Amniotic stem cell (primary cell): ENCODE results near the gene NKIRAS1.
"Not testable (repeated sequence)": the region's sequence is repeated elsewhere in the genome, so short reads cannot be mapped to it uniquely, and the experiment has no call there.

ENCODE experiments used
- DNase-seq: peaks from one replicate; lab custom pipeline; 2025; lab: John Stamatoyannopoulos, UW

NKIRAS1 gene

DNA sequence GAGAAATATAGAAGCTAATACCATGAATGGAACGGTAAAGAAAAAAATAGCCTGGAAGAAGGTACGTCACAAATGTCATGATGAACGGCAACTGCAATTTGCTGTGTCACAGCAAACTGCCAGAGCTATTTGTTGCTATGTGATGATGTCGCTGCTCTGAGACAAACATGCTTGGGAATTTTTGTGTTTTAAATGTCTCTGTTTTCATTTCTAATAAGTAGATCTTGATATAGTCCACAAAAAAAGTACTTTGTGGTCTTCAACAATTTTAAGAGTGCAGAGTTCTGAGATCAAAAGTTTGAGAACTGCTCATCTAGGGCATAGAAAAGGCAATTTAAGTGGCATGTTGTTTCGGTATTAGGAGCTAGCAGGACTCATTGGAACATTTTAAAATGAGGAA is 24.0 kb upstream of the NKIRAS1 start:
- DNase-seq: no peak

DNA sequence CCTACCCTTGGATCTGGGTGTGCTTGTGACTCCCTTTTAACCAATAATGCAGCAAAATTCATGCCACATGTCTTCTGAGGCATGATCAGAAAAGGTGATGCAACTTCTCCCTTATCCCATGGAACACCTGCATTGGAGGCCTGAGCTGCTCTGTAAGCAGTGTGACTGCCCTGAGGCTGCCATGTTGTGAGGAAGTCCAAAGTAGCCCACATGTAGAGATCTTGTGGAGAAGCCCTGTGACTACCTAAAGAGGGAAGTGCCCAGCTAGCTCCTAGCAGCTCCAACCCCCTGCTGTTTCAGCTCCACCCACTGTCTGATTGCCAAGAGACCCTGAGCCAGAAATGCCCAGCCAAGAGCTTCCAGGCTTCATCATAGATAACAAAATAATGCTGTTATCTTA is 21.9 kb upstream of the NKIRAS1 start:
- no peak for DNase-seq

DNA sequence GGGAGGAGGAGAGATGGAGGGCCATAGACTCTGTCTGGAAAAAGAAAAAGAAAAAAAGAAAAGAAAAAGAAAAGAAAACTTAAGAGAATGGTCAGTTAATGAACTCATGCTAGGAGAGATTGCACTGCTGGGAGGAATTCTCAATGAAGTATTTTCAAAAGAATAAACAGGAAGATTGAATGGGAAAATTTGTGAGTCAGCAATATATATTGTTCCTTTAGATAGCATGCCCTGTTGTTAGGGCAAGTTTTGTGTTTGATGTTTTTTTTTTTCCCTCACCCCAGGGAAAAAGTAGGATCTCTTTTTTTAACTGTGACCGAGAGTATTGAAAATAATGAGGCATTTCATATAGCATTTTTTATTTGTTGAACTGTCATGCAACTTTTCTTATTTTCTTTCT is 20.5 kb upstream of the NKIRAS1 start:
- DNase-seq: no peak

DNA sequence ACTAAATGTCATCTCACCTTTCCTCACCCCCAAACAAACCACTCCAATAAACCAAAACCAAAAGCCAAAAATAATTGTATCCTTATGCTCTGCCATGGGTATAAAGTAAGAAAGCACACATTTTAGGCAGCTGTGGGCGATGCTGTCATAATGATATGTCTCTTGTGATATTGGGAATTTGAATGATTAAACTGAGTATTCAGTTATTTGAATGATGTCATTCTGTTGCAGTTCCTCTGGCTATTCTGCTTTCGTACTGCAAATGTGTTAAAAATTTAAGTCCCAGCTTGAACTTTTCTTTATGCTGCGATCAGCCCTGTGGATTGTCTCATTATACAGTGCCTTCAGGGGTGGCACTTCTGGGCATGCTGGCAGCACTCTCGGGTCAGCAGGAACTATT is 17.5 kb upstream of the NKIRAS1 start:
- no peak for DNase-seq

DNA sequence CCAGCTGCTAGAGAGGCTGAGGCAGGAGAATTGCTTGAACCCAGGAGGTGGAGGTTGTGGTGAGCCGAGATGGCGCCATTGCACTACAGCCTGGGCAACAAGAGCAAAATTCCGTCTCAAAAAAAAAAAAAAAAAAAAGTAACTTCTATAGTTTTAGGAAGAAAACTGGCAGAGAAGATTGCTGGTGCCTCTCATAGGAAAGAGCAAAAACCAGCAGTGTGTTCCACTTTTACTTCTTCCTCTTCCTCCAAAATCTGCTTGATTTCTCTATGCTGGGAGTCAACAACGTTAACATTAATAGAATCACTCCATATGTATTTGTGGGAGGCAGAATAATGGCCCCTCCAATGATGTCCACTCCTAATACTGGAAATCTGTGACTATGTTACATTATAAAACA is 15.8 kb upstream of the NKIRAS1 start:
- DNase-seq: no peak

DNA sequence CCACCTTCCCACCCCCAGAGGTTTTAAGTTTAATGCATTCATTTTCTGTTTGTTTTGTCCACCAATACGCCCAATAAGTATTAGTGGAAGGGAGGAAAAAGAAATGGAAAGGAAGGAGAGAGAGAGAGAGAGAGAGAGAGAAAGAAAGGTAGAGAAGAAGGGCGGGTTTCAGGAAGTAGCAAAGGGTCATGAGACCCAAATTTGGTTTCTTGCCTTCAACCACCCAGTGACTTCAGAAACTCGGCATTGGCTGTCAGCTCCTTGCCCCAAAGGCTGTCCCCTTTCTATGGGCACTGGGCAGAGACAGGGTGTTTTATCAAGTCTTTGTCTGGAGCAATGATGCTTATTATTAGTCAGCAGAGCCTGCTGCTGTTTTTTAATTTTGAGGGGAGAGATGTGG is 14.8 kb upstream of the NKIRAS1 start:
- DNase-seq: no peak

DNA sequence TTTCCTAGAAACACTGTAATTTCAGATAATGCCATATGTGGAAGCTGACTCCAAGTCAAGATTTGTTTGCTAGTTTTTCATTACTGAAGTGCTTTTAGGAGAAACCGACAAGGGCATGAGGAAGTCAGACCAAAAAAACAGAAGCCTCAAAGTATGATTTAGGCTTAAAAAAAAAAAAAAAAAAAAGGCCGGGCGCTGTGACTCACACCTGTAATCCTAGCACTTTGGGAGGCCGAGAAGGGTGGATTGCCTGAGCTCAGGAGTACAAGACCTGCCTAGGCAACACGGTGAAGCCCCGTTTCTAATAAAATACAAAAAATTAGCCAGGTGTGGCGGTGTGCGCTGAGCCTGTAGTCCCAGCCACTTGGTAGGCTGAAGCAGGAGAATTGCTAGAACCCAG is 11.7 kb upstream of the NKIRAS1 start:
- no peak for DNase-seq

DNA sequence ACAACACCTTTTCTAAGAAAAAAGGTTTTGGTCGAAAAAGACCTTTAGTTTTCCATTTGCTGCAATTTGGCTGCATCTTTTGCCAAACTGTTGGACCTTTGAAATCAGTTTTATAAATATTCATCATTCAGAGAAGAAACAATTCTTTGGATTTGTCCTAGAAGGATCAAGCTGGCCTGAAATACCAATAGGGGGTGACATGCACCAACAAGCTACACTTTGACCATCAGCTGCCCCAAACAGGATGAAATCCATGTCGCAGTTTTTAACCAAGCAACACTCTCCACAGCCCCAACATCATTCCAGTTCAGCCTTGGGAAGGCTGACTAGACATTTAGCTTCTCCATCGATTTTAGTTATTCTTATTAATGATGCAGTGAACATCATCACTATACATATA is 9.9 kb upstream of the NKIRAS1 start:
- DNase-seq: no peak

DNA sequence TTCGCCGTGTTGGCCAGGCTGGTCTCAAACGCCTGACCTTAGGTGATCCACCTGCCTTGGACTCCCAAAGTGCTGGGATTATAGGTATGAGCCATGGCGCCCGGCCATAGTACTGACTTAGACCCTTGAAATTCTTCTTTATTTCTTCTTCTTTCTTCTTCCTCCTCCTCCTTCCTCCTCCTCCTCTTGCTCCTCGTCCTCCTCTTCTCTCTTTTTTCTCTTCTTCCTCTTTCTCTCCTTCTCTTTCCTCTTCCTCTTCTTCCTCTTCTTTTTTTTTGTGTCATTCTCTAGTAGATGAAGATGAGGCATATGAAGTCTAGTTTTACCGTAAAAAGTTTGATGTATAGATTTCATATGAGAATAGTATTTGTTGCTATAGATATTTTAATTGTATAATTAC is 9.5 kb upstream of the NKIRAS1 start:
- DNase-seq: no peak

DNA sequence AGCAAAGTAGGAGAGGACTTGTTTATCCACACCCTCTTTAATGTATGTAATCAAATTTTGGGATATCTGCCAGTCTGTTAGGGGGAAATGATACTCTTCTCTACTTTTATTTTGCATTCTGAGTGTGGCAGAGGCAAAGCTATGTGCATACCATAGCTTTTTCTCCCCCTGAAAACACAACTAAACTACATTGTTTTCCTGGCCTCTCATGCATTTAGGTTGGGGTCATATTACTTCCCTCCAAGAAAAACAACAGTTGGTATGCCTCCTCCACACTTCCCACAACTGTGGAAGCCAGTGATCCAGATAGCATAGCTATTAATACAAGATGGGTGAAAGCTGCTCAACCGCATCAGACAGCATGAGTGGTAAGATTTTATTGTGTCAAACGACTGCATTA is 7.0 kb upstream of the NKIRAS1 start:
- DNase-seq: no peak

DNA sequence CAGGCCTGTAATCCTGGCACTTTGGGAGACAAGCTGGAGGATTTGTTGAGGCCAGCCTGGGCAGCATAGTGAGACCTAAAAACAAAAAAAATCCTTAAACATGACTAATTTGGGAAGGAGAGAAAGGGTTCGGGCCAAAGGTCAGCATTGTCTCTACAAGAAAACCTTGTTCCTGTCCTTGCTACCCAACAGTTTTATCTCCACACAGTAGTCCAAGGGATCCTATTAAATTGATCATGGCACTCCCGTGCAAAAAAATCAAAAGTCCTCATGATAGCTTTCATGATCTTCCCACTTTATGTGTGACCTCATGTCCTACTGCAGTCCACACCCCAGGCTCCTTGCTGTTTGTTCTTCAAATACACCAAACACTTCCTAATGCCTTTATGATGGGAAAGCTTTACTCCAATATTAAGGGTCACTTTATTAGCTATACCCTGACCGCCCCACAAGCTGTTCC is 4.3 kb upstream of the NKIRAS1 start:
- DNase-seq: no peak

DNA sequence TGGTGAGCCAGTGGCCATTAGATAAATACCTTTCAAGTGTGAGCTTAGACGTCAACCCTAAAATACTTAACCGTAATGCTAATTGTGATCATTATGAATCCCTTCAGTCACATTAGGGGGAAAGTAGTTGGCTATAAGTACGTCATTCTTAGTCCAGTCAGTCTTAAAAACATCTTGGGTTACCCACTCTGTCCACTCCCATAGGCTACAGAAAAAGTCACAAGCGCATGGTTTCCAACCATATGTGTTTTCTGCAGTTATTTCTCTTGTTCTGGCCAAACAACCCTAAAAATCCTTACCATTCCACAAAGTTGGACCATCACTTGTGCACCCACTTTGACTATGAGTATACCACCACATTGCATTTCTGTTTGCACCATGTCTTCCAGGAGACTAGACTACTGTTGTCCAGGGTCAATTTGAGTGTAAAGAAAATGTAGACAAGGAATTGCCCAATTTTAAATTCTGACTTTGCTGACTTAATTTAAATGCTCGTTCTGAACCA is 3.4 kb upstream of the NKIRAS1 start:
- no peak for DNase-seq

DNA sequence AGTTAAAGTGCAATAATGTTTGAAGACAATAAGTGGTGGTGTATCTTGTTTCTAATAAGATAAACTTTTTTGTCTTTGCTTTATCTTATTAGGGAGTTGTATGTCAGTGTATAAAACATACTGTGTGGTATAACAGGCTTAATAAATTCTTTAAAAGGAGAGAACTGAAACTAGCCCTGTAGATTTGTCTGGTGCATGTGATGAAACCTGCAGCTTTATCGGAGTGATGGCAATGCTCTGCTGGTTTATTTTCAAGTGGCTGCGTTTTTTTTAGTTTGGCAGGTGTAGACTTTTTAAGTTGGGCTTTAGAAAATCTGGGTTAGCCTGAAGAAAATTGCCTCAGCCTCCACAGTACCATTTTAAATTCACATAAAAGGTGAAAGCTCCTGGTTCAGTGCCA is 2.8 kb upstream of the NKIRAS1 start:
- no peak for DNase-seq

DNA sequence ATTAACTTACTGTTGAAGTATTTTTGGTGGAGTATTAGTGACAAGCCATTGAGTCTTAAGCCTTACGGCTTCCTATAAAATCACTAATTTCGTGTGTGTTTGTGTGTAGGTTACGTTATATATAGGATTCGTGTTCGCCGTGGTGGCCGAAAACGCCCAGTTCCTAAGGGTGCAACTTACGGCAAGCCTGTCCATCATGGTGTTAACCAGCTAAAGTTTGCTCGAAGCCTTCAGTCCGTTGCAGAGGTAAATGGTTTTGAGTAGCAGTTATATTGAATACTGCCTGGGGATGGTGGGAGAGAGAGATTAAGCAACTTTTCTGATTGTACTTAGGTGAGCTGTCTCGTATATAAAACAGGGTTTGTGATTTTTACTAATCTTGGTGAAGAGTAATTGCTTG is 1.5 kb upstream of the NKIRAS1 start:
- not testable (repeated sequence) for DNase-seq

DNA sequence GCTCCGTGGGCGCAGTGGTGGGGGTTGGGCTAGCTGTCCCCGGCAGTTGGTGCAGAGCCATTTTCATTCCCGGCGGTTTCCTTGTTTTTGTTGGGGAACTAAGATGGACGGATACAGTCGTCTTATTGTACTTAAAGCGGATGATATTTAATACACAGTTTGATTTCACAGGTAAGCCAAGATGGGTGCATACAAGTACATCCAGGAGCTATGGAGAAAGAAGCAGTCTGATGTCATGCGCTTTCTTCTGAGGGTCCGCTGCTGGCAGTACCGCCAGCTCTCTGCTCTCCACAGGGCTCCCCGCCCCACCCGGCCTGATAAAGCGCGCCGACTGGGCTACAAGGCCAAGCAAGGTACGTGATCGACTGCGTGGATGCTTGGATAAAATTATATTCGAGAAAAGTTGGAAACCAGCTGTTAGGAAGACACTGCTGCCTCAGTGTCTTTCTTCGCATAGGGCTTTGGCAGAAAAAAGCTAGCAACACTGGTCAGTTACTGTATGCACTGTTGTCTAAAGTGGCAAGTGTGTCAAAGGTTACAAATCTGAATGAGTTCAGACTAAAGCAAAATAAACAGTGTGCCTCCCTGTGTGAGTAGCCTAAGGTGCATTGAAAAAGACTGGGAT is 1.0 kb upstream of the NKIRAS1 start:
- DNase-seq: not testable (repeated sequence)

DNA sequence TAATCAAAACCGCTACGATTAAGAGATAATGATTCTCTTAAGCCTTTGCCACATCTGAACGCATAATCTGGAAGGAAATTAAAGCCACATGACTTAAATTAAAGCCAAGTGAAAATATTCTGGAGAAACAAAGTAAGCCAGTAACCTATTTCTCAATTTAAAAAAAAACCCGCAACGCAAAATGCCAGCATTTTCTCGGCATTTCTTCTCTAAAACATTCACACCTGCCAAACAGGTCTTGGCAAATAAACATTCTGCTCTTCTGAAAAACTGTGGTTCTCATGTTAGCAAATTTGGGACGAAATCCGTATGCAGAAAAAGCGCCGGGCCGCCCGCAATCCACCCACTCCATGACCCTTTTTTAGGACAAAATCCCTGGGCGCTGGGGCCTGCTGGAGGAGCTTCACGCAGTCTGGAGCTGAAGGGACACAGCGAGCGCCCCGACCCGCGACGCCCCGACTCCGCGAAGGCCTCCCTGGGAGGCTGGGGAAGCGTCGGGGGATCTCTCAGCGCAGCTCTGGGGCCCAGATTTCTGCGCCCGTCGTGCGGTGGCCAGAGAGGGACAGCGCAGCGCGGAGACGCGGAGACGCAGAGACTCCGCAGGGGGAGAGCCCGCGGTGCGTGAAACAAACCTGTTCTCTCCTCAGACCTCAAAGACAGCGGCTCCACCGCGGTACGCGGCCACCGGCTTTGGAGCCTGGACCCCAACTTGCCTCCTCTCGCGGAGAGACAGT is 471 bp downstream of the NKIRAS1 start:
- no peak for DNase-seq

DNA sequence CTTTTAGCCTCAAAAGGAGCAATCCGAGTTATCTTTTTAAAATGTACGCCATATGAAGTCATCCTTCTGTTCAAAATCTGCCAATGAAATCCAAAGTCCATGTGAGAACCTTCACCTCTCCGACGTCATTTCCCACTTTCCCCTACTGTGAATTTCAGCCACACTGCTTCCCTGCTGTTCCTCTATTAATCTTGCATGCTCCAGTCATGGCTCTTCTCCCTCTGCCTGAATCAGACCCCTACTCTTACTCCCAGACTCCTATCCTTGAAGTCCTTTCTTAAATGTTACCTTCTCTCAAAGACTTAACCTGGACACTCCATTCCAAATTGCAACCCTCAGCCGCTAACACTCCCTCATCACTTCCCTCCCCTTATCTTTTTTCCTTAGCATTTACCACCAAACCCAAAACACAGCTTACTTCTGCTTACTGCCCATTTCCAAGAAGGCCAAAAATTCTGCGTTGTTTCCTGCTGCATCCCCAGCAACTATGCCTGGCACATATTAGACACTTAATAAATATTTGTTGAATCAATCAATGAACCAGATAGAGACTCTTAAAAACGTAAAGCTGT is 1.2 kb downstream of the NKIRAS1 start:
- DNase-seq: no peak

DNA sequence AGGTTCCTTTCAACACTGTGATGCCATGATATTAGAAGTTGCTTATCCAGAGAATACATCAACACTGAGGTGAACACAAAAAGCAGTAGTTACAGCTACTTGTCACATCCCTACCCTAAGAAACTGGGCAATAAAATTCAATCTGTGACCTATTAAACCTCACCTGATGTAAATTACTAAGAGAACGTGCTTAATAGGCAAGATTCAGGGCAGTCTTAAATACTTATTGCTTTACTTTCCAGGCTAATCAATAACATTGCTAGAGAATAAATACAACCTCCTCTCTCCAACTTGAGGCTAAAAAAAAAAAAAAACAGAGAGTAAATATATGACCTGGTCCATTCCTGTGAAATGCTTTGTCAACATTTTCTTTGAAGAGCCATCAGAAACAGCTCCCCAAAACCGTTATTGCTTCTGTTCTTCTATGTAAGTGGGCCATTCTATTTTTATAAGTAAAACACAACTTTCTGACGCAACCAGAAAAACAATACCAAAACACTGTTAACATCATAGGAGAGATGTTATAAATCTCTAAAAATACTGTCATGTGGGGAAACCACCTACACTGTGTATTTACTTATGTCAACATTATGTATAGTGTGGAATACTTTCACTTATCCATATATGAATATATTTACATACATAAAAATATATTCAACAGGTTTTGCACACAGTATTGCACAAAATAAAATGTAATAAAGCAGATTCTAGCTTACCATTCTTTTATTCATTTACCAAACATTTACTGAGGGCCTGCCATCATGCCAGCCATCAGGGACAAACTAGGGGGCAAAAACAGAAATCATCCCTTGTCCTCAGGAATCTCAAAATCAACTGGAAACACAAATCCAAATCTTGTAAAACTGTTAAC is 2.7 kb downstream of the NKIRAS1 start:
- DNase-seq: no peak

DNA sequence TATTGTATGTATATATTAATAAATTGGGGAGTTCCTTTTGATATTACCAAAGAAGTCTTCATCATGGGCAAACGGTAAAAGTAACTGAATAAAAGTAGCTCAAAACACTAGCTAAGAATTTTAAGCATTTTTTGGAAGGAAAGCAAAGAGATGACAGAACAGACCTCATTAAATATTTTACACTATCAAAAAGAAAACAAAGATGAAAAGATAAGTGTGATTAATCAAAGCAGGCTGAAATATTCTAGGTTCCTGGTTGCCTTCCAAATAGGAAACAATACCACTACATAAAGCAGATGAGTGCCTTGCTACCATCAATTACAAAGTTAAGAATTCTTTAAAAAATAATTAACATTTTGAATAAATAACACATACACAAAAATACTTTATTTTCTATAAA is 3.6 kb downstream of the NKIRAS1 start:
- DNase-seq: no peak

DNA sequence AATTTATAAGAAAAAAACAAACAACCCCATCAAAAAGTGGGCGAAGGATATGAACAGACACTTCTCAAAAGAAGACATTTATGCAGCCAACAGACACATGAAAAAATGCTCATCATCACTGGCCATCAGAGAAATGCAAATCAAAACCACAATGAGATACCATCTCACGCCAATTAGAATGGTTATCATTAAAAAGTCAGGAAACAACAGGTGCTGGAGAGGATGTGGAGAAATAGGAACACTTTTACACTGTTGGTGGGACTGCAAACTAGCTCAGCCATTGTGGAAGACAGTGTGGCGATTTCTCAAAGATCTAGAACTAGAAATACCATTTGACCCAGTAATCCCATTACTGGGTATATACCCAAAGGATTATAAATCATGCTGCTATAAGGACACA is 4.5 kb downstream of the NKIRAS1 start:
- DNase-seq: not testable (repeated sequence)

DNA sequence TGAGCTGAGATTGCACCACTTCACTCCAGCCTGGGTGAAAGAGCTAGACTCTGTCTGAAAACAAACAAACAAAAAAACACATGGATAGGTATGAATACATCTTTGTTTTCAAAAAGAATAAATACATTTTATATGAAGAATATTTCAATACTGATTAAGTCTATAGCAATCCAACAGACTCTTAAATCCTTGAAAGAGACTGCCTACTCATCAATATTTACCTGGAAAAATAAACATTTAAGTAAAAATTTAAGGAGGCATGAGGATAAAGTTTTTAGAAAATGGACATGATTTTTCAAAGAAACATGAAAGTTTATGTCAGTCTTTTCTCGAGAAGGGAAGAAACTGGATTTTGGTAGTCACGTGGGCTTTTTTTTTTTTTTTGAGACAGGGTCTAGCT is 5.4 kb downstream of the NKIRAS1 start:
- DNase-seq: no peak

DNA sequence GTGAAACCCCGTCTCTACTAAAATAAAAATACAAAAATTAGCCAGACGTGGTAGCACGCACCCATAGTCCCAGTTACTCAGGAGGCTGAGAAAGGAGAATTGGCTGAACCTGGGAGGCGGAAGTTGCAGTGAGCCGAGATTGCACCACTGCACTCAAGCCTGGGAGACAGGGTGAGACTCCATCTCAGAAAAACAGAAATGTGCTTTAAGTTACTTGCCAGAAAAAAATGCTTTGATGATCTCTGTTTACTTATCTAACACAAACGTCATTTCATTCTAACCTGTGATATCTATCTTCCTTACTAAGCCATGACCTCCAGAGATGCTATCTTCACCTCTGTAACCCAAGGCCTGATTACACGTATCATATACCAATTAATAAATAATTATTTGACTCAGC is 7.4 kb downstream of the NKIRAS1 start:
- no peak for DNase-seq
